ENCODE results near the gene UROS. TPM values are rescaled to one million over a fixed set of nuclear protein-coding genes. Genes with fewer than 3 reads are reported as not detected.

The UROS gene
- polyA plus RNA-seq, 1 of the 3 experiments (the other 2 are of a cell fraction), result 49.2 TPM

DNA sequence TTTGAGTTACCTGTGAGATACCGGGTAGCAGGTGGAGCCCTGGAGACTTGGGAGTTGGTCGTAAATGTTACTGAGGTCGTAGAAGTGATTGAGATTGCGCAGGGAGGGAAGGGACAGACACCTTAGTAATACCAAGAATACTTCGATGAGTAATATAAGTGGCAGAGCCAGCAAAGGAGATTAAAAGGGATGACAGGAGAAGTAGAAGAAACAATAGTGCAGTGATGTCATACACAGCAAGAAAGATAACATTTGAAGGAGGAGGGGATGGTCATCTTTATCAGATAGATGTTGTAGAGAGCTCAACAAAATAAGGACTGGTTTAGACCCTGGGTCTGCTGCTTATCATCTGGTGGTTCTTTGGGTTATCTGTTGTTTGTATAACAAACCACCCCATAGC, 5.3 kb upstream of the UROS start (continued):
- TF ChIP-seq, protein P1, sequence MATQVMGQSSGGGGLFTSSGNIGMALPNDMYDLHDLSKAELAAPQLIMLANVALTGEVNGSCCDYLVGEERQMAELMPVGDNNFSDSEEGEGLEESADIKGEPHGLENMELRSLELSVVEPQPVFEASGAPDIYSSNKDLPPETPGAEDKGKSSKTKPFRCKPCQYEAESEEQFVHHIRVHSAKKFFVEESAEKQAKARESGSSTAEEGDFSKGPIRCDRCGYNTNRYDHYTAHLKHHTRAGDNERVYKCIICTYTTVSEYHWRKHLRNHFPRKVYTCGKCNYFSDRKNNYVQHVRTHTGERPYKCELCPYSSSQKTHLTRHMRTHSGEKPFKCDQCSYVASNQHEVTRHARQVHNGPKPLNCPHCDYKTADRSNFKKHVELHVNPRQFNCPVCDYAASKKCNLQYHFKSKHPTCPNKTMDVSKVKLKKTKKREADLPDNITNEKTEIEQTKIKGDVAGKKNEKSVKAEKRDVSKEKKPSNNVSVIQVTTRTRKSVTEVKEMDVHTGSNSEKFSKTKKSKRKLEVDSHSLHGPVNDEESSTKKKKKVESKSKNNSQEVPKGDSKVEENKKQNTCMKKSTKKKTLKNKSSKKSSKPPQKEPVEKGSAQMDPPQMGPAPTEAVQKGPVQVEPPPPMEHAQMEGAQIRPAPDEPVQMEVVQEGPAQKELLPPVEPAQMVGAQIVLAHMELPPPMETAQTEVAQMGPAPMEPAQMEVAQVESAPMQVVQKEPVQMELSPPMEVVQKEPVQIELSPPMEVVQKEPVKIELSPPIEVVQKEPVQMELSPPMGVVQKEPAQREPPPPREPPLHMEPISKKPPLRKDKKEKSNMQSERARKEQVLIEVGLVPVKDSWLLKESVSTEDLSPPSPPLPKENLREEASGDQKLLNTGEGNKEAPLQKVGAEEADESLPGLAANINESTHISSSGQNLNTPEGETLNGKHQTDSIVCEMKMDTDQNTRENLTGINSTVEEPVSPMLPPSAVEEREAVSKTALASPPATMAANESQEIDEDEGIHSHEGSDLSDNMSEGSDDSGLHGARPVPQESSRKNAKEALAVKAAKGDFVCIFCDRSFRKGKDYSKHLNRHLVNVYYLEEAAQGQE (IDR thresholded peaks at IDR 0.05; ENCODE audit: low read depth, low read length), result no peak
- TF ChIP-seq, protein P2, sequence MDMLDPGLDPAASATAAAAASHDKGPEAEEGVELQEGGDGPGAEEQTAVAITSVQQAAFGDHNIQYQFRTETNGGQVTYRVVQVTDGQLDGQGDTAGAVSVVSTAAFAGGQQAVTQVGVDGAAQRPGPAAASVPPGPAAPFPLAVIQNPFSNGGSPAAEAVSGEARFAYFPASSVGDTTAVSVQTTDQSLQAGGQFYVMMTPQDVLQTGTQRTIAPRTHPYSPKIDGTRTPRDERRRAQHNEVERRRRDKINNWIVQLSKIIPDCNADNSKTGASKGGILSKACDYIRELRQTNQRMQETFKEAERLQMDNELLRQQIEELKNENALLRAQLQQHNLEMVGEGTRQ (IDR thresholded peaks at IDR 0.05; ENCODE audit: borderline replicate concordance, low read depth, low read length), result no peak
- TF ChIP-seq GABPA (IDR thresholded peaks at IDR 0.05; ENCODE audit: low read depth), result no peak
- TF ChIP-seq ELF1 (IDR thresholded peaks at IDR 0.05), result no peak
- TF ChIP-seq TAF1 (IDR thresholded peaks at IDR 0.05; ENCODE audit: borderline replicate concordance, low read depth, low read length), result no peak
- TF ChIP-seq, protein P3, sequence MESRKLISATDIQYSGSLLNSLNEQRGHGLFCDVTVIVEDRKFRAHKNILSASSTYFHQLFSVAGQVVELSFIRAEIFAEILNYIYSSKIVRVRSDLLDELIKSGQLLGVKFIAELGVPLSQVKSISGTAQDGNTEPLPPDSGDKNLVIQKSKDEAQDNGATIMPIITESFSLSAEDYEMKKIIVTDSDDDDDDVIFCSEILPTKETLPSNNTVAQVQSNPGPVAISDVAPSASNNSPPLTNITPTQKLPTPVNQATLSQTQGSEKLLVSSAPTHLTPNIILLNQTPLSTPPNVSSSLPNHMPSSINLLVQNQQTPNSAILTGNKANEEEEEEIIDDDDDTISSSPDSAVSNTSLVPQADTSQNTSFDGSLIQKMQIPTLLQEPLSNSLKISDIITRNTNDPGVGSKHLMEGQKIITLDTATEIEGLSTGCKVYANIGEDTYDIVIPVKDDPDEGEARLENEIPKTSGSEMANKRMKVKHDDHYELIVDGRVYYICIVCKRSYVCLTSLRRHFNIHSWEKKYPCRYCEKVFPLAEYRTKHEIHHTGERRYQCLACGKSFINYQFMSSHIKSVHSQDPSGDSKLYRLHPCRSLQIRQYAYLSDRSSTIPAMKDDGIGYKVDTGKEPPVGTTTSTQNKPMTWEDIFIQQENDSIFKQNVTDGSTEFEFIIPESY (IDR thresholded peaks at IDR 0.05; ENCODE audit: borderline replicate concordance, low read depth), result no peak

DNA sequence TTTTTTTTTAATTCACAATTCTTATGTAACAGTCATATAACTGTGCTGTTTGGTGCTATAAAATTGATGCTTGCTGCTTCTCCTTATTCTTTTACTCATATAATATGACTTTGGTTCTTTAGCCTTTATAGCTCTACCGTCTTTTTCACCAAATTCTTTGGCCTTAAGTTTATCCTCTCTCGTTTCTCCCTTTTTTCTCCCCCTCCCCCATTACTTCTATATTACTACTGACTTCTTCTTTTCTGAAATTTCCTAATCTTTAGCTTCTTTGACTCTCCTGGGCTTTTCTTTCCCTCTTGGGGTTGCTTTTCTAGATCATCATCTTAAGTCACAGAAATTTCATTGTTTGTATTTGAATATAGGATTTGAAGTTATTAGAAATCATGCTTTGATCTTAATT, 4.1 kb upstream of the UROS start:
- H3F3A ChIP-seq (replicated peaks; ENCODE audit: insufficient read depth), result peaks cover 5% of the 10 kb centered on the region
- no peak overlapping the region for H3K9ac ChIP-seq
- 94% methylated on average over 2 of the region's 2 CpGs for WGBS (ENCODE audit: low lambda C conversion rate)
- no peak overlapping the region for H3K27ac ChIP-seq (ENCODE audit: low read depth in 2 of 2, low read length in 1 of 2)
- H3K79me2 ChIP-seq (ENCODE audit: insufficient read depth), result peaks cover 58% of the 10 kb centered on the region
- TF ChIP-seq, protein P4, sequence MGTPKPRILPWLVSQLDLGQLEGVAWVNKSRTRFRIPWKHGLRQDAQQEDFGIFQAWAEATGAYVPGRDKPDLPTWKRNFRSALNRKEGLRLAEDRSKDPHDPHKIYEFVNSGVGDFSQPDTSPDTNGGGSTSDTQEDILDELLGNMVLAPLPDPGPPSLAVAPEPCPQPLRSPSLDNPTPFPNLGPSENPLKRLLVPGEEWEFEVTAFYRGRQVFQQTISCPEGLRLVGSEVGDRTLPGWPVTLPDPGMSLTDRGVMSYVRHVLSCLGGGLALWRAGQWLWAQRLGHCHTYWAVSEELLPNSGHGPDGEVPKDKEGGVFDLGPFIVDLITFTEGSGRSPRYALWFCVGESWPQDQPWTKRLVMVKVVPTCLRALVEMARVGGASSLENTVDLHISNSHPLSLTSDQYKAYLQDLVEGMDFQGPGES (IDR thresholded peaks at IDR 0.05; ENCODE audit: low read depth, low read length), result no peak
- H3K4me2 ChIP-seq, result no peak overlapping the region
- no peaks in the 10 kb centered on the region for H3K27me3 ChIP-seq (ENCODE audit: insufficient read depth)
- H4K20me1 ChIP-seq (ENCODE audit: insufficient read depth), result no peaks in the 10 kb centered on the region; the same call in 1 of the 2 replicates
- CTCF ChIA-PET, result interaction anchor here (0.6 to 0.9 kb wide), 2 partner anchors 44 to 359 kb away, joined by 3 to 4 read pairs; no protein-coding TSS in a partner anchor
- no peak for DNase-seq
- H2AFZ ChIP-seq (ENCODE audit: low read depth), result no peak overlapping the region
- H3K4me3 ChIP-seq (ENCODE audit: low read depth in 2 of 2, low read length in 1 of 2), result no peak overlapping the region
- no peaks in the 10 kb centered on the region for H3K9me3 ChIP-seq
- peaks cover 52 to 61% of the 10 kb centered on the region in 2 experiments for H3K36me3 ChIP-seq (replicated peaks in 1 of 2; ENCODE audit: control insufficient read depth in 1 of 2, insufficient read depth in 2 of 2, low read length in 1 of 2)
- peaks cover 5 to 13% of the 10 kb centered on the region in 2 experiments; a peak in 3 of 4 replicates for H3K4me1 ChIP-seq (ENCODE audit: control insufficient read depth in 1 of 2, insufficient read depth in 2 of 2, low read depth in 1 of 2, low read length in 1 of 2)
- POLR2A ChIA-PET, result no interaction called here
- H3K9me2 ChIP-seq, result no peaks in the 10 kb centered on the region
